Measurements from ENCODE around the gene PRKCA.
"Not testable (repeated sequence)": the region's sequence is repeated elsewhere in the genome, so short reads cannot be mapped to it uniquely, and the experiment has no call there.

The PRKCA gene

DNA sequence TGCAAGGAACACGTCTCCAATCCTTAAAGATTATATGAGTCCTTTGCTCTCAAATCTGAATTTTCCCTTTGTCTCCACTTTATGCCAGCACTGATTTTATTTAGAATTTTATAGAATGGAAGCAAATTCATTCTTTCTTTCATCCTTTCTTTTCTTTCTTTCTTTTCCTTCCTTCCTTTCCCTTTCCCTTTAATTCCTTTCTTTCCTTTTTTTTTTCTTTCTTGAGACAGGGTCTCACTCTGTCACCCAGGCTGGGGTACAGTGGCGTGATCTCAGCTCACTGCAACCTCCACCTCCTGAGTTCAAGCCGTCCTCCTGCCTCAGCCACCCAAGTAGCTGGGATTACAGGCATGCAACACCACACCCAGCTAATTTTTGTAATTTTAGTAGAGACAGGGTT is 187.2 kb downstream of the PRKCA start:
- DNase-seq (ENCODE audit: low spot score), result not testable (repeated sequence)

- no peak for DNase-seq (ENCODE audit: low spot score)
These were observed 188.8 kb downstream of the PRKCA start for GRCh38 chr17:66491213-66491612.

- DNase-seq (ENCODE audit: low spot score), result no peak
These were observed 189.3 kb downstream of the PRKCA start for GRCh38 chr17:66491665-66492064.

DNA sequence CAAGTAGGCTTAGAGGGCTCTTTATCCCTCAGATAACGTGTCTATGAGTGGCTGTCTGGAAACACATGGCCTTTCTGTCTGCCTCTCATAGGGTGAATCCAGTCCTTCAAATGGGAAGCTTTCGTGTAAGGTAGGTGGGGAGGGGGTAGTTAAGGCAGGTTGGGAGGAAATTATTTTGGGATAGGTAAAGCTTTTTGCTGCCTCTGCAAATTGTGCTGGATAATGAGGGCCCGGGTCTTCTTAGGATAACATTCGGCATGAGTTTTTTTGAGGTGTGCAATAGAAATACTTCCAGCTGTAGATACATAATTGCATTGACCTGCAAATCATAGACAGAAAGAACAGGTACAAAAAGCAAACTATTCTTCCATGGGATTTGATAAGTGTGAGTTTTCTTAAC is 189.7 kb downstream of the PRKCA start:
- DNase-seq (ENCODE audit: low spot score), result no peak

DNA sequence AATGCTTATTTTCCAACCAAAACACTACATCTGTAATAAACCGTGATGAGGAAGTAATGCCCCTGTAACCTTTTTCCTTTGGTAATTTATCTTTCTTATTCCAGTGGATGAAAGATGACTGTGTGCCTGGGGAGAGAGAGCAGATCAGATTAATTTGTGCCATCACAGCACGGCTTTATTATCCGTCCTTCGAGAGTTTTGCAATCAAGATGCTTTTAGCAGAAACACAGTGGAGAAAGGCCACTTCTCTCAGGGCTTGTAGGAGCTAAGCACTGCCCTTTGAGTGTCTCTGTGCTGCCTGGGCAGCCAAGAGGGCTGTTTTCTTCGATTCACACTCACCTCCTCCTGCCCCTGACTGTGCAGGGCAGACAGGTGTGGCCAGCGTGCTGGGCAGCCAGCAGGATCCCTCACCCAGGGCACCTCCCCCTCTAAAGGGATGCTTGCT is 190.2 kb downstream of the PRKCA start:
- no peak for DNase-seq (ENCODE audit: low spot score)

- DNase-seq (ENCODE audit: low spot score), result no peak
These were observed 191.0 kb downstream of the PRKCA start for GRCh38 chr17:66493283-66494019.

GRCh38 chr17:66494023-66494803 is 191.8 kb downstream of the PRKCA start:
- no peak for DNase-seq (ENCODE audit: low spot score)

DNA sequence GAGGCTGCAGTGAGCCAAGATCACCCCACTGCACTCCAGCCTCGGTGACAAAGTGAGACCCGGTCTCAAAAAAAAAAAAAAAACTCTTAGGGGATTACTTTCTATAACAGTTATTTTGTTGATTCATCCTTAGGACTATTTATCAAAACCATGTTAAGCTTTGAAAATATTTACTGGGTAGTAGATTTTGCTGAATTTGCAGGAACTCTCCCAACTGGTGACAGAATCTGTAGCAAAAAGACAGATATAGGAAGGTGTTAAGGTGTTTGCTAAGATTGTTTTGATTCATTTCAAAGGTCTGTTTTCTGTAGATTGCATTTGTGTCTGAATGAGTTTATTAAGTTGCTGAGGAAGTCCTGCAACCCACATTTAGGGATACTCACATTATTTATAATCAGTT is 192.6 kb downstream of the PRKCA start:
- DNase-seq (ENCODE audit: low spot score), result no peak

GRCh38 chr17:66496306-66496705 is 193.9 kb downstream of the PRKCA start:
- DNase-seq (ENCODE audit: low spot score), result no peak

GRCh38 chr17:66498580-66498979 is 196.2 kb downstream of the PRKCA start:
- no peak for DNase-seq (ENCODE audit: low spot score)

GRCh38 chr17:66506641-66507040 is 204.2 kb downstream of the PRKCA start:
- no peak for DNase-seq (ENCODE audit: low spot score)

- no peak for DNase-seq (ENCODE audit: low spot score)
These were observed 204.9 kb downstream of the PRKCA start for GRCh38 chr17:66507103-66507923.

DNA sequence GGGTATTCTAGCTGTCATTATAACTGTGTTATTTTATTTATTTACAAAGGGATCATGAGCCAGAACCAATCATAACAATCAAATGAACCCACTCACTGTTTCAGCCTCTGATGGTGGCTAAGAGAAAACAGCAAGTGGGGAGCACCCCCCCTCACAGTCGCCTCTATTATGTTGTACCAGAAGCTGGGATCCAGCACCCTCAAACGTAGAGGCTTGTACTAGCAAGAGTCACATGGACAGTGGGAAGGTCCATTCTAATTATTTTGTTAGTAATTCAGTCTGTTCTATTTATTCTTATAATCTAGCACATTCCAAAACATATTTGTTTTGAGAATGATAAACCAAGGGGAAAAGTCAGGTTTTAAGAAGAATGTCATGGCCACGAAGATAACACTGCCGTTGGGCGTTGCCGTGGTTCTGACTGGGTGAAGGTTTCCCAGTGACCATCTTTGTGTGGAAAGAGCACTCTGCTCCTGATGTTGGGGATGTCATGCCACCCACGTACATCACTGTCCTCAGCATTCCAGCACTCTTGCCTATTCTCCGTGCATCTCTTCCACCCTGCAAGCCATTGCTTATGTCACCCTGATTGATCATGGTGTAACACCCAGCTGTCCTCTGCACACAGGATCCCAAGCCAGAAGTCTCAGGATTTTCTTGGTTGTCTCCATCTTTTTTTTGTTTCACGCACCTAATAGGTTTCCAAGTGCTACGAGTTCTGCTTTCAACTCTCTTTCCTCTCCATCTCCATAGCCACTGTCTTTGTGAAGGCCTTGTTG is 205.8 kb downstream of the PRKCA start:
- no peak for DNase-seq (ENCODE audit: low spot score)

DNA sequence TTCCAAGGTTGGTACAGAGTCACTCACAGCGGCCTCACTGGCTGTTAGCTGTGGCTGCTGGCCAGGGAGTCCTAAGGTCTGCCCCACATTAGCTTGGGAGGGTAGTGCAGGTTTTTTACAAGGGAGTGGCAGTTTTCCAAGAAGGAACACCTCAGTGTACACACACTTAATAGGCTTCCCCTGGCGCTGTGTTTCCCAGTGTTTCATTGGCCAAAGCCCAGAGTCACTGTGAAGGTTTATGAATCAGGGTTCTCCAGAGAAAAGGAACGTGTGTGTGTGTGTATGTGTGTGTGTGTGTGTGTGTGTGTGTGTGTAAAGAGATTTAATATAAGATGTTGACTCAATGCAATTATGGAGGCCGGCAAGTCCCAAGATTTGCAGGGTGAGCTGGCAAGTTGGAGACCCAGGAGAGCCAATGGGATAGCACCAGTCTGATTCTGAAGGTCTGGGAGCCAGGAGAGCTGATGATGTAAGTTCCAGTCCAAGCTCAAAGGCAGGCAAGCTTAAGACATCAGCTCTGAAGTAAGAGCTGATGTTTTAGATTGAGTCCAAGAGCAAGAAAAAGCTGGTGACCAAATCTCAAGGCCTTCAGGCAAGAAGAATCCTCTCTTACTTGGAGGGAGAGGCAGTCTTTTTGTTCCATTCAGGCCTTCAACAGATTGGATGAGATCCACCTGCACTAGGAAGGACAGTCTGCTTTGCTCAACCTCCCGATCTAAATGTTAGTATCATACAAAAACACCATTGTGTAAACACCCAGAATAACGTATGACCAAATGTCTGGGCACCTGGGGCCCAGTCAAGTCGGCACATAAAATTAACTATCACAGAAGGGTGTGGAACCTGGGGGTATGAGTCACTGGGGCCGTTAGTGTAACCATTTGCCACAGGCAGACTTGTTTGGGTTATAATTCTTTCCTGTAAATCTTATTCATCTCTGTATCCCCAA is 206.8 kb downstream of the PRKCA start:
- DNase-seq (ENCODE audit: low spot score), result peak; percentile 82

- DNase-seq (ENCODE audit: low spot score), result no peak
These were observed 207.5 kb downstream of the PRKCA start for GRCh38 chr17:66509926-66510325.

DNA sequence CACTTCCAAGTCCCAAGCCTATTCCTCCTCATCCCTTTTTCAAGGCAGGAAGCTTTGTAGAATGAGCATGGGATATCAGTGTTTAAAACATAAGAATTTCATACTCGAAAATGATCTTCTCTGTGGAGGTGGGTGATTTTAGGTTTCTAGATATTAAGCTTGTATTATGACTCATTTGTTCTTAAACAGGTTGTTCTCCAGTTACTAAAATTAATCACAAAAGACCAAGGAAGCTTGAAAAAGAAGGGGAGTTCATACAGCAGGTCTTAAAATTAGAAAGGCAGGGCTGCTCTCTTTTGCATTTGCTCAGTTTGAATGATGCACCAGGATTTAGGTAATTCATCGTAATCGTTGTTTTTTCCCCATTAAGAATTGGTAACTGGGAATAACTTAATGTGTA is 208.7 kb downstream of the PRKCA start:
- DNase-seq (ENCODE audit: low spot score), result peak; percentile 58

GRCh38 chr17:66514227-66514806 is 211.9 kb downstream of the PRKCA start:
- peak; percentile 84 for DNase-seq (ENCODE audit: low spot score)

GRCh38 chr17:66515974-66516373 is 213.6 kb downstream of the PRKCA start:
- no peak for DNase-seq (ENCODE audit: low spot score)

- no peak for DNase-seq (ENCODE audit: low spot score)
These were observed 215.1 kb downstream of the PRKCA start for GRCh38 chr17:66517336-66518009.

- DNase-seq (ENCODE audit: low spot score), result no peak
These were observed 215.7 kb downstream of the PRKCA start for GRCh38 chr17:66518108-66518507.

All from activated CD4-positive, alpha-beta T cell treated with anti-CD3 and anti-CD28 coated beads, Interleukin-2, Interleukin-4, amounts not matched to agents 100 ng/mL and 50 ng/mL, durations not matched to agents 16 hours and 8 hours (primary cell).